CD4-positive, alpha-beta T cell treated with Interferon gamma for 1 hour (primary cell): ENCODE results near the gene DCBLD1.
"Not testable (repeated sequence)": the region's sequence is repeated elsewhere in the genome, so short reads cannot be mapped to it uniquely, and the experiment has no call there.

Experiments
- DNase-seq: peaks from one replicate; pipeline ENCODE4 v3.0.0-alpha.2; 2020

The DCBLD1 gene

GRCh38 chr6:117503211-117503610 lies 20.7 kb downstream of the DCBLD1 start:
- DNase-seq: no peak

GRCh38 chr6:117504478-117505144 lies 22.1 kb downstream of the DCBLD1 start:
- no peak for DNase-seq

GRCh38 chr6:117505311-117505710 lies 22.8 kb downstream of the DCBLD1 start:
- no peak for DNase-seq

- DNase-seq: no peak
Observed at GRCh38 chr6:117506180-117506835, 23.8 kb downstream of the DCBLD1 start.

GRCh38 chr6:117506907-117507306 lies 24.4 kb downstream of the DCBLD1 start:
- DNase-seq: no peak

- DNase-seq: no peak
Observed at GRCh38 chr6:117508450-117508971, 26.0 kb downstream of the DCBLD1 start.

GRCh38 chr6:117509021-117509420 lies 26.5 kb downstream of the DCBLD1 start:
- no peak for DNase-seq

GRCh38 chr6:117512056-117512828 lies 29.8 kb downstream of the DCBLD1 start:
- DNase-seq: no peak

GRCh38 chr6:117512987-117513573 lies 30.6 kb downstream of the DCBLD1 start:
- no peak for DNase-seq

GRCh38 chr6:117513778-117514365 lies 31.4 kb downstream of the DCBLD1 start:
- DNase-seq: no peak

- no peak for DNase-seq
Observed at GRCh38 chr6:117514655-117515054, 32.2 kb downstream of the DCBLD1 start.

GRCh38 chr6:117515326-117515725 lies 32.9 kb downstream of the DCBLD1 start:
- no peak for DNase-seq

- DNase-seq: not testable (repeated sequence)
Observed at GRCh38 chr6:117517995-117518394, 35.5 kb downstream of the DCBLD1 start.

GRCh38 chr6:117518870-117519269 lies 36.4 kb downstream of the DCBLD1 start:
- DNase-seq: no peak

GRCh38 chr6:117520603-117521395 lies 38.3 kb downstream of the DCBLD1 start:
- no peak for DNase-seq

- DNase-seq: no peak
Observed at GRCh38 chr6:117521791-117522502, 39.5 kb downstream of the DCBLD1 start.

GRCh38 chr6:117525607-117526006 lies 43.1 kb downstream of the DCBLD1 start:
- no peak for DNase-seq

- no peak for DNase-seq
Observed at GRCh38 chr6:117530467-117531242, 48.2 kb downstream of the DCBLD1 start.

- DNase-seq: no peak
Observed at GRCh38 chr6:117531346-117531745, 48.9 kb downstream of the DCBLD1 start.
